ENCODE data around the gene NR2C1. TPM values are rescaled to one million over a fixed set of nuclear protein-coding genes. Genes with fewer than 3 reads are reported as not detected.

The NR2C1 gene
- total RNA-seq, 1 experiment from 2014 or later, result 45.4 TPM

DNA sequence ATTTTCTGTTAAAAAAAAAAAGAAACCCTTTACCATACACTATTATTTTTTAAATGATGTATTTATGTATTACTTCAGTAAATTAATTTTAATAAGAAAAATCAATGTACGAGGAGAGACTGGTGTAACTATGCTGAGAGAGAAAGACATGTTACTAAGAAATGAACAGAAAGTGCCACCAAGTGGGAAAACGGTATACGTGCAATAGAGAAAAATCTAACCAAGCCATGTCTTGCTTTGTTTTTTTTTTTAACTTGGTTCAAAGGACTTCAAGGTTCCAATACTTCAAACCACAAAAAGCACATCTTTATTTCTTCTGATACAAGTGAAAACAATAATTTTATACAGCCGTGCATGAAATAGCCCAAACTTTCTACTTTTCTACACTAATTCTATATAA, 92.8 kb downstream of the NR2C1 start:
- no peaks in the 10 kb centered on the region for H3K36me3 Mint-ChIP-seq
- POLR2A ChIA-PET, result no interaction called here
- H3K9me3 Mint-ChIP-seq, result no peaks in the 10 kb centered on the region

DNA sequence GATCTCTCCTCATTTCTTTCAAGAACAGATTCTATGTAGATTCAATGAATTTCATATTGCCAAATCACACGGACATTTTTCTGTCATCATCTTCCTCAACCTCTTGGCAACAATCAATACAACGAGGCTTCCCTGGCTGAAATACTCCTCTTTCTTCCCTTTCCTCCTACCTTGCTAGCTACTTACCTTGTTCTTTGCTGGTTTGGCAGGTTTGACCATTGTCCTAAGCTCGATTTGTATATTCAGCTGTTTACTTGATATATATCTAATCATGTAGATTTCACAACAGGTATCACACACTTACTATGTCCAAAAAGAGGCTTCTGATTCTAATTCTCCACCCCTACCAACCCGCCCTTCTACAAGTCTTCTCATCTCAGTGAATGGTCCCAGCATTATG, 93.5 kb downstream of the NR2C1 start:
- POLR2A ChIA-PET, result no interaction called here
- Mint-ChIP-seq H3K36me3 (no peaks in the 10 kb centered on the region), H3K4me1 (peaks cover 10% of the 10 kb centered on the region), H3K4me3 (no peak overlapping the region), H3K27me3 (ENCODE audit: low read depth) (no peaks in the 10 kb centered on the region), H3K9me3 (no peaks in the 10 kb centered on the region), H3K27ac (no peak overlapping the region; the same call in 1 of the 2 replicates)
- CTCF ChIA-PET, result no interaction called here
- ATAC-seq, result no peak
- TF ChIP-seq, protein P1, sequence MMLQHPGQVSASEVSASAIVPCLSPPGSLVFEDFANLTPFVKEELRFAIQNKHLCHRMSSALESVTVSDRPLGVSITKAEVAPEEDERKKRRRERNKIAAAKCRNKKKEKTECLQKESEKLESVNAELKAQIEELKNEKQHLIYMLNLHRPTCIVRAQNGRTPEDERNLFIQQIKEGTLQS (CRISPR knock-in tag; conservative IDR thresholded peaks at IDR 0.05), result no peak
- TF ChIP-seq, protein P2, sequence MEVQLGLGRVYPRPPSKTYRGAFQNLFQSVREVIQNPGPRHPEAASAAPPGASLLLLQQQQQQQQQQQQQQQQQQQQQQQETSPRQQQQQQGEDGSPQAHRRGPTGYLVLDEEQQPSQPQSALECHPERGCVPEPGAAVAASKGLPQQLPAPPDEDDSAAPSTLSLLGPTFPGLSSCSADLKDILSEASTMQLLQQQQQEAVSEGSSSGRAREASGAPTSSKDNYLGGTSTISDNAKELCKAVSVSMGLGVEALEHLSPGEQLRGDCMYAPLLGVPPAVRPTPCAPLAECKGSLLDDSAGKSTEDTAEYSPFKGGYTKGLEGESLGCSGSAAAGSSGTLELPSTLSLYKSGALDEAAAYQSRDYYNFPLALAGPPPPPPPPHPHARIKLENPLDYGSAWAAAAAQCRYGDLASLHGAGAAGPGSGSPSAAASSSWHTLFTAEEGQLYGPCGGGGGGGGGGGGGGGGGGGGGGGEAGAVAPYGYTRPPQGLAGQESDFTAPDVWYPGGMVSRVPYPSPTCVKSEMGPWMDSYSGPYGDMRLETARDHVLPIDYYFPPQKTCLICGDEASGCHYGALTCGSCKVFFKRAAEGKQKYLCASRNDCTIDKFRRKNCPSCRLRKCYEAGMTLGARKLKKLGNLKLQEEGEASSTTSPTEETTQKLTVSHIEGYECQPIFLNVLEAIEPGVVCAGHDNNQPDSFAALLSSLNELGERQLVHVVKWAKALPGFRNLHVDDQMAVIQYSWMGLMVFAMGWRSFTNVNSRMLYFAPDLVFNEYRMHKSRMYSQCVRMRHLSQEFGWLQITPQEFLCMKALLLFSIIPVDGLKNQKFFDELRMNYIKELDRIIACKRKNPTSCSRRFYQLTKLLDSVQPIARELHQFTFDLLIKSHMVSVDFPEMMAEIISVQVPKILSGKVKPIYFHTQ (CRISPR knock-in tag; IDR thresholded peaks at IDR 0.05), result no peak
- no peak for DNase-seq (ENCODE audit: low spot score)

More for the DNA sequence above, 92.8 kb downstream of the NR2C1 start:
- DNase-seq (ENCODE audit: low spot score) (no peak), ATAC-seq (no peak)
- no peak overlapping the region for H3K4me3 Mint-ChIP-seq
- CTCF ChIA-PET, result no interaction called here
- H3K4me1 Mint-ChIP-seq, result peaks cover 10% of the 10 kb centered on the region
- TF ChIP-seq, protein P3, sequence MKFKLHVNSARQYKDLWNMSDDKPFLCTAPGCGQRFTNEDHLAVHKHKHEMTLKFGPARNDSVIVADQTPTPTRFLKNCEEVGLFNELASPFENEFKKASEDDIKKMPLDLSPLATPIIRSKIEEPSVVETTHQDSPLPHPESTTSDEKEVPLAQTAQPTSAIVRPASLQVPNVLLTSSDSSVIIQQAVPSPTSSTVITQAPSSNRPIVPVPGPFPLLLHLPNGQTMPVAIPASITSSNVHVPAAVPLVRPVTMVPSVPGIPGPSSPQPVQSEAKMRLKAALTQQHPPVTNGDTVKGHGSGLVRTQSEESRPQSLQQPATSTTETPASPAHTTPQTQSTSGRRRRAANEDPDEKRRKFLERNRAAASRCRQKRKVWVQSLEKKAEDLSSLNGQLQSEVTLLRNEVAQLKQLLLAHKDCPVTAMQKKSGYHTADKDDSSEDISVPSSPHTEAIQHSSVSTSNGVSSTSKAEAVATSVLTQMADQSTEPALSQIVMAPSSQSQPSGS (CRISPR knock-in tag; IDR thresholded peaks at IDR 0.05; ENCODE audit: borderline replicate concordance, low read depth), result no peak
- TF ChIP-seq NFE2L1 (CRISPR knock-in tag; IDR thresholded peaks at IDR 0.05) (no peak), TEAD1 (CRISPR knock-in tag; IDR thresholded peaks at IDR 0.05) (no peak), GRHL2 (CRISPR knock-in tag; IDR thresholded peaks at IDR 0.05; ENCODE audit: insufficient replicate concordance, severe bottlenecking) (no peak)
- no peaks in the 10 kb centered on the region for H3K27me3 Mint-ChIP-seq (ENCODE audit: low read depth)
- no peak overlapping the region for H3K27ac Mint-ChIP-seq

DNA sequence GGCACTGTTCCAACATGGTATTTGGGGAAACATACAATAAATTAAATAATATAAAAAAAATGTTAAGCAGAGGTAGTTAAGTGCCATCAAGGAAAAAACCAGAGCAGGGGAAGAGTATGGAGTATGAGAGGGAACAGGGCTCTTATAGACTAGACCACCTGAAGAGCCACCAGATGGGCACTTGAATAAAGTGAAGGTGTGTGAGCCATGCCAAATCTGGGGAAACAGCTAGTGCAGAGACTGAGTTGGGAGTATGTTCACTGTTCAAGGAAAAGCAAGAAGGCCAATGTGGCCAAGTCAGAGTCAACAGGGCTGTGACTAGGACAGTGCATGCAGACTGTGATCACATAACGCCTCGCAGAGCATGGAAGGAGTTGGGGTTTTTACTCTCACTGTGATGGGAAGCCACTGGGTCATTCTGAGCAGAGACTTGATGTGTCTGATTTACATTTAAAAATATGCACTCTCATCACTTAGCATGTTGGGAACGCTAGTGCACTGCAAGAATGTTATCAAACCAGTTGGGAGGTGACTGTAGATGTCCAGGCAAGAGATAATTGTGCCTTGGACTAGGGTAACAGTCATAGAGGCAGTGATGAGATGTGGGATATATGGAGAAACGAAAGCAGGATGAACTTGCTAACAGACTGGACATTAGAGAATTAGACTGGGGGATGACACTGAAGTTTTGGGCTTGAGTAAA, 95.5 kb downstream of the NR2C1 start:
- POLR2A ChIA-PET, result interaction anchor here (1.1 kb wide), 1 partner anchor 25 kb away, joined by 3 read pairs; the partner anchor contains the start of gene NDUFA12
- ATAC-seq (no peak), DNase-seq (ENCODE audit: low spot score) (no peak)
- peaks cover 5% of the 10 kb centered on the region for H3K4me1 Mint-ChIP-seq
- TF ChIP-seq JUN (CRISPR knock-in tag; IDR thresholded peaks at IDR 0.05) (no peak), ETV6 (CRISPR knock-in tag; IDR thresholded peaks at IDR 0.05) (no peak), ZNF219 (CRISPR knock-in tag; IDR thresholded peaks at IDR 0.05; ENCODE audit: borderline replicate concordance) (no peak), PRRX2 (CRISPR knock-in tag; IDR thresholded peaks at IDR 0.05) (no peak), NFYB (CRISPR knock-in tag; conservative IDR thresholded peaks at IDR 0.05; ENCODE audit: low read depth) (no peak)
- TF ChIP-seq, protein P4, sequence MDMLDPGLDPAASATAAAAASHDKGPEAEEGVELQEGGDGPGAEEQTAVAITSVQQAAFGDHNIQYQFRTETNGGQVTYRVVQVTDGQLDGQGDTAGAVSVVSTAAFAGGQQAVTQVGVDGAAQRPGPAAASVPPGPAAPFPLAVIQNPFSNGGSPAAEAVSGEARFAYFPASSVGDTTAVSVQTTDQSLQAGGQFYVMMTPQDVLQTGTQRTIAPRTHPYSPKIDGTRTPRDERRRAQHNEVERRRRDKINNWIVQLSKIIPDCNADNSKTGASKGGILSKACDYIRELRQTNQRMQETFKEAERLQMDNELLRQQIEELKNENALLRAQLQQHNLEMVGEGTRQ (CRISPR knock-in tag; IDR thresholded peaks at IDR 0.05), result no peak
- TF ChIP-seq, protein P5, sequence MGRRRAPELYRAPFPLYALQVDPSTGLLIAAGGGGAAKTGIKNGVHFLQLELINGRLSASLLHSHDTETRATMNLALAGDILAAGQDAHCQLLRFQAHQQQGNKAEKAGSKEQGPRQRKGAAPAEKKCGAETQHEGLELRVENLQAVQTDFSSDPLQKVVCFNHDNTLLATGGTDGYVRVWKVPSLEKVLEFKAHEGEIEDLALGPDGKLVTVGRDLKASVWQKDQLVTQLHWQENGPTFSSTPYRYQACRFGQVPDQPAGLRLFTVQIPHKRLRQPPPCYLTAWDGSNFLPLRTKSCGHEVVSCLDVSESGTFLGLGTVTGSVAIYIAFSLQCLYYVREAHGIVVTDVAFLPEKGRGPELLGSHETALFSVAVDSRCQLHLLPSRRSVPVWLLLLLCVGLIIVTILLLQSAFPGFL (CRISPR knock-in tag; IDR thresholded peaks at IDR 0.05; ENCODE audit: borderline replicate concordance), result no peak
- TF ChIP-seq, protein P6, sequence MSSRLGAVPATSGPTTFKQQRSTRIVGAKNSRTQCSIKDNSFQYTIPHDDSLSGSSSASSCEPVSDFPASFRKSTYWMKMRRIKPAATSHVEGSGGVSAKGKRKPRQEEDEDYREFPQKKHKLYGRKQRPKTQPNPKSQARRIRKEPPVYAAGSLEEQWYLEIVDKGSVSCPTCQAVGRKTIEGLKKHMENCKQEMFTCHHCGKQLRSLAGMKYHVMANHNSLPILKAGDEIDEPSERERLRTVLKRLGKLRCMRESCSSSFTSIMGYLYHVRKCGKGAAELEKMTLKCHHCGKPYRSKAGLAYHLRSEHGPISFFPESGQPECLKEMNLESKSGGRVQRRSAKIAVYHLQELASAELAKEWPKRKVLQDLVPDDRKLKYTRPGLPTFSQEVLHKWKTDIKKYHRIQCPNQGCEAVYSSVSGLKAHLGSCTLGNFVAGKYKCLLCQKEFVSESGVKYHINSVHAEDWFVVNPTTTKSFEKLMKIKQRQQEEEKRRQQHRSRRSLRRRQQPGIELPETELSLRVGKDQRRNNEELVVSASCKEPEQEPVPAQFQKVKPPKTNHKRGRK (CRISPR knock-in tag; IDR thresholded peaks at IDR 0.05; ENCODE audit: borderline replicate concordance), result no peak
- H3K9me3 Mint-ChIP-seq, result no peaks in the 10 kb centered on the region
- CTCF ChIA-PET, result no interaction called here
- H3K36me3 Mint-ChIP-seq, result no peaks in the 10 kb centered on the region
- H3K27me3 Mint-ChIP-seq (ENCODE audit: low read depth), result no peaks in the 10 kb centered on the region
- H3K27ac Mint-ChIP-seq, result no peak overlapping the region
- H3K4me3 Mint-ChIP-seq, result no peak overlapping the region
